ENCODE measurements around the gene HSPA14. TPM values are rescaled to one million over a fixed set of nuclear protein-coding genes. Genes with fewer than 3 reads are reported as not detected.
"Not testable (repeated sequence)": the region's sequence is repeated elsewhere in the genome, so short reads cannot be mapped to it uniquely, and the experiment has no call there.

HSPA14 gene
- total RNA-seq, 4 donors from 2014 or later: 3.6 to 9.2 (median 5.9) TPM

DNA sequence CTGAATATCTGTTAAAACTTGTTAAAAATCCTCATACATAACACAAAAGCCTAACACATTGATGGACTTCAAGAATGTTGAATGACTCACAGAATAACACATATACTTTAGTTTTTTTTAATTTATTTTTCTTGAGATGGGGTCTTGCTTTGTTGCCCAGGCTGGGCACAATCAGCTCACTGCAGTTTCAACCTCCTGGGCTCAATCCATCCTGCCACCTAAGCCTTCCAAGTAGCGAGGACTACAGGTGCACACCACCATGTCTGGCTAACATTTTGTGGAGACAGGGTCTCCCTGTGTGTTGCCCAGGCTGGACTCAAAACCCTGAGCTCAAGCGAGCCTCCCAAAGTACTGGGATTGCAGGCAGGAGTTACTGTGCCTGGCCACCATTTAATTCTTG, 68.7 kb downstream of the HSPA14 start:
- DNase-seq (ENCODE audit: low spot score in 2 of 2): no peak
- 95% methylated on average over 2 of the region's 2 CpGs for WGBS, 2 donors
- TF ChIP-seq, protein P1, sequence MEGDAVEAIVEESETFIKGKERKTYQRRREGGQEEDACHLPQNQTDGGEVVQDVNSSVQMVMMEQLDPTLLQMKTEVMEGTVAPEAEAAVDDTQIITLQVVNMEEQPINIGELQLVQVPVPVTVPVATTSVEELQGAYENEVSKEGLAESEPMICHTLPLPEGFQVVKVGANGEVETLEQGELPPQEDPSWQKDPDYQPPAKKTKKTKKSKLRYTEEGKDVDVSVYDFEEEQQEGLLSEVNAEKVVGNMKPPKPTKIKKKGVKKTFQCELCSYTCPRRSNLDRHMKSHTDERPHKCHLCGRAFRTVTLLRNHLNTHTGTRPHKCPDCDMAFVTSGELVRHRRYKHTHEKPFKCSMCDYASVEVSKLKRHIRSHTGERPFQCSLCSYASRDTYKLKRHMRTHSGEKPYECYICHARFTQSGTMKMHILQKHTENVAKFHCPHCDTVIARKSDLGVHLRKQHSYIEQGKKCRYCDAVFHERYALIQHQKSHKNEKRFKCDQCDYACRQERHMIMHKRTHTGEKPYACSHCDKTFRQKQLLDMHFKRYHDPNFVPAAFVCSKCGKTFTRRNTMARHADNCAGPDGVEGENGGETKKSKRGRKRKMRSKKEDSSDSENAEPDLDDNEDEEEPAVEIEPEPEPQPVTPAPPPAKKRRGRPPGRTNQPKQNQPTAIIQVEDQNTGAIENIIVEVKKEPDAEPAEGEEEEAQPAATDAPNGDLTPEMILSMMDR (IDR thresholded peaks at IDR 0.05): no peak
- no peak for TF ChIP-seq POLR2A (IDR thresholded peaks at IDR 0.05)
- no peak overlapping the region for H3K4me3 ChIP-seq (ENCODE audit: low read depth, poor library complexity, severe bottlenecking)
- intact Hi-C loops (cut with DNase I; ENCODE audit: low total_unique reads): no loop called here

DNA sequence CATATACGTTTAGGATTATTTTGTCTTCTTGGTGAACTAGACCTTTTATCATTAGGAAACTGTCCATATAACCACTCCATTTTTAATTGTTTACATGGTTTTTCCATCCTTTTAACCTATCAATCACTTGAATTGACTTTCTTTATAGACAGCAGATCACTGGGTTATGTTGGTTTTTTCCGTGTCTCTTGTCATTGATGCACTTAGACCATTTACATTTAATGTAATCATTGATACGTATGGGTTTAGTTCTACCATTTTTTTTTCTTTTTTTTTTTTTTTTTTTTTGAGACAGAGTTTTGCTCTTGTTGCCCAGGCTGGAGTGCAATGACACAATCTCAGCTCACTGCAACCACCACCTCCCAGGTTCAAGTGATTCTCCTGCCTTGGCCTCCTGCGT, 69.5 kb downstream of the HSPA14 start:
- intact Hi-C loops (cut with DNase I; ENCODE audit: low total_unique reads); H3K4me3 ChIP-seq (ENCODE audit: low read depth, poor library complexity, severe bottlenecking); DNase-seq (ENCODE audit: low spot score in 2 of 2): not testable (repeated sequence)
- 98 to 99% methylated on average over 4 of the region's 4 CpGs for WGBS, 2 donors

DNA sequence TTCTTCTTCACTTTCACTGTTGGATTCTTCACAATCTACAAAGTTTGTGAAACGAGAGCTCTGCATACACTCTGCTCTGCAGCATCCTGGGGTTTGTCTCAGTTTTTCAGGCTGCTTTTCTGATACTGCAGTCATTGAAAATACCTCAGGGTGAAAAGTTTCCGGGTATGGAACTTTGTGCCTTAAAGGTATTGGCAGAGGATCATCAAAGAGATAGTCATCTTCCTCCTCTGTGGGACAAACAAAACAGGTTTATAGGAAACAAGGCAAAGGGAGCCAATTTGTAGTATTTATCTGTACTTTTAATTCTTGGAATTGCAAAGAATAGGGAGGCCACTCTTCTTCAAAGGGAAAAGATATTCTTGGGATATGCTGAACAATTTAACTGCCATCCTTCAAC, 71.0 kb downstream of the HSPA14 start:
- no peak for DNase-seq (ENCODE audit: low spot score in 2 of 2)
- intact Hi-C loops (cut with DNase I; ENCODE audit: low total_unique reads): no loop called here
- TF ChIP-seq, protein P1 (IDR thresholded peaks at IDR 0.05): no peak
- no peak for TF ChIP-seq POLR2A (IDR thresholded peaks at IDR 0.05)
- H3K4me3 ChIP-seq (ENCODE audit: low read depth, poor library complexity, severe bottlenecking): no peak overlapping the region
- WGBS, 2 donors: 75 to 82% methylated on average over 2 of the region's 2 CpGs

DNA sequence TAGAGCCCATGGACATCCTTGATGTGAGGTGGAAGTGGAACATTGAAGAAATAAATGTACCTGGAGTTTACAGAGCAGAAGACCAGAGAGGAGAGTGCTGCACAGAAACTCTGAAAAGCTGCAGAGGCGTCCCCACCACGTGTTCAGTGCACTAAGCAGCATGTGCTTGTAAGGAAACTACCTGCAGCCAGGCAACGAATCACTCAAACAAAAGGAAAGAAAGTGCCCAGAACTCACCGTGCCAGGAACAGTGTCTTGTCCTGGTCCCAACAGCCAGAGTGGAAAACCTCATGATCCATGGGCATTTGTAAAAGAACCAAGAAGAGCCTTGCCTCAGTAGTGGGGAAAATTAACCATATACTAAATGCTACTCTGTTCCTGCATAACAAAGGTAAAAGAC, 72.8 kb downstream of the HSPA14 start:
- intact Hi-C loops (cut with DNase I; ENCODE audit: low total_unique reads): no loop called here
- H3K4me3 ChIP-seq (ENCODE audit: low read depth, poor library complexity, severe bottlenecking): no peak overlapping the region
- TF ChIP-seq, protein P1 (IDR thresholded peaks at IDR 0.05): no peak
- TF ChIP-seq POLR2A (IDR thresholded peaks at IDR 0.05): no peak
- DNase-seq (ENCODE audit: low spot score in 2 of 2): no peak
- WGBS, 2 donors: 91 to 97% methylated on average over 4 of the region's 4 CpGs

DNA sequence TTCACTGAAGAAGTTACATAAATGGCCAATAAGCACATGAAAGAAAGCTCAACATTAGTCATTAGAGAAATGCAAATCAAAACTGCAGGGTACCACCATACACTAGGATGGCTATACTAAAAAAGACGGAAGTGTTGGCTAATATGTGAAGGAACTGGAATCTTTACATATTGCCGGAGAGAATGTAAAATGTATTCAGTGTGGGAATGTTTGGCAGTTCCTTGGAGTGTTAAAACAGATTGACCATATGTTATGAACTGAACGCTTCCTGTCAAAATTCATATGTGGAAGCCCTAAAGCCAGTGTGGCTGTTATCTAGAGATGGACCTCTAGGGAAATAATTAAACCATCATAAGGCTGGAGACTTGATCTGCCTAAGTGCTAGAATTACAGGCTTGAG, 73.7 kb downstream of the HSPA14 start:
- TF ChIP-seq POLR2A (IDR thresholded peaks at IDR 0.05): no peak
- TF ChIP-seq, protein P1 (IDR thresholded peaks at IDR 0.05): no peak
- H3K4me3 ChIP-seq (ENCODE audit: low read depth, poor library complexity, severe bottlenecking): no peak overlapping the region
- intact Hi-C loops (cut with DNase I; ENCODE audit: low total_unique reads): no loop called here
- WGBS, 2 donors: 97% methylated on average over 3 of the region's 3 CpGs
- no peak for DNase-seq (ENCODE audit: low spot score in 2 of 2)

DNA sequence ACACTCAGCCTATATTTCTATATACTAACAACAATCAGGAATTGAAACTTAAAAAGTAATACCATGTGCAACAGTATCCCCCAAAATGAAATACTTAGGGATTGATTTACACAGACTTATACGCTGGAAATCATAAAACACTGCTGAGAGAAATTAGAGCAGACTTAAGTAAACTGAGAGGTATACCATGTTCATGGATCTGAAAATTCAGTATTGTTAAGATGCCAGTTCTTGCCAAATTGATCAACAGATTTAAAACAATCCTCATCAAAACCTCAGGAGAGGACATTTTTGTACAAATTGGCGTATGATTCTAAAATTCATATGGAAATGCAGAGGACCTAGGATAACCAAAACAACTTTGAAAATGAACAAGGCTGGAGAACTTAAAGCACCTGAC, 78.5 kb downstream of the HSPA14 start:
- H3K4me3 ChIP-seq (ENCODE audit: low read depth, poor library complexity, severe bottlenecking): no peak overlapping the region
- 96 to 99% methylated on average over 2 of the region's 2 CpGs for WGBS, 2 donors
- no peak for DNase-seq (ENCODE audit: low spot score in 2 of 2)
- intact Hi-C loops (cut with DNase I; ENCODE audit: low total_unique reads): no loop called here
- TF ChIP-seq POLR2A (IDR thresholded peaks at IDR 0.05): no peak
- TF ChIP-seq, protein P1 (IDR thresholded peaks at IDR 0.05): no peak
